Measurements from ENCODE around the gene VAPB. TPM values are rescaled to one million over a fixed set of nuclear protein-coding genes. Genes with fewer than 3 reads are reported as not detected.

Gene VAPB
- total RNA-seq, 1 experiment from 2014 or later, result 51.0 TPM

GRCh38 chr20:58466095-58466708, 77.2 kb downstream of the VAPB start:
- Histone ChIP-seq H3K36me3 (no peaks in the 10 kb centered on the region), H3K9me3 (replicated peaks) (no peaks in the 10 kb centered on the region), H3K27me3 (no peaks in the 10 kb centered on the region), H3K4me1 (no peaks in the 10 kb centered on the region), H3K27ac (no peak overlapping the region), H3K4me3 (no peak overlapping the region)
- DNase-seq, result no peak

- Histone ChIP-seq H3K27me3 (no peaks in the 10 kb centered on the region), H3K36me3 (no peaks in the 10 kb centered on the region), H3K4me3 (no peak overlapping the region), H3K9me3 (replicated peaks) (no peaks in the 10 kb centered on the region), H3K27ac (no peak overlapping the region), H3K4me1 (no peaks in the 10 kb centered on the region)
- no peak for DNase-seq
These were observed 77.9 kb downstream of the VAPB start for GRCh38 chr20:58466729-58467571.

- no peaks in the 10 kb centered on the region for H3K27me3 ChIP-seq
- no peak overlapping the region for H3K4me3 ChIP-seq
- H3K27ac ChIP-seq, result no peak overlapping the region
- no peak for DNase-seq
- no peaks in the 10 kb centered on the region for H3K9me3 ChIP-seq (replicated peaks)
- no peaks in the 10 kb centered on the region for H3K36me3 ChIP-seq
- H3K4me1 ChIP-seq, result no peaks in the 10 kb centered on the region
These were observed 78.8 kb downstream of the VAPB start for GRCh38 chr20:58467572-58468527.

- H3K27ac ChIP-seq, result no peak overlapping the region
These were observed 80.6 kb downstream of the VAPB start for GRCh38 chr20:58469616-58470015.

GRCh38 chr20:58470336-58471192, 81.5 kb downstream of the VAPB start:
- Histone ChIP-seq H3K27me3 (no peaks in the 10 kb centered on the region), H3K9me3 (replicated peaks) (no peaks in the 10 kb centered on the region), H3K36me3 (no peaks in the 10 kb centered on the region), H3K4me3 (no peak overlapping the region), H3K27ac (no peak overlapping the region), H3K4me1 (no peaks in the 10 kb centered on the region)
- DNase-seq, result no peak

More at GRCh38 chr20:58469616-58470015, 80.6 kb downstream of the VAPB start:
- H3K27me3 ChIP-seq, result no peaks in the 10 kb centered on the region
- H3K36me3 ChIP-seq, result no peaks in the 10 kb centered on the region
- H3K4me1 ChIP-seq, result no peaks in the 10 kb centered on the region
- no peaks in the 10 kb centered on the region for H3K9me3 ChIP-seq (replicated peaks)
- no peak for DNase-seq
- no peak overlapping the region for H3K4me3 ChIP-seq

GRCh38 chr20:58471193-58472164, 82.5 kb downstream of the VAPB start:
- no peak for DNase-seq
- Histone ChIP-seq H3K27me3 (no peaks in the 10 kb centered on the region), H3K9me3 (replicated peaks) (no peaks in the 10 kb centered on the region), H3K4me3 (no peak overlapping the region), H3K4me1 (no peaks in the 10 kb centered on the region), H3K36me3 (no peaks in the 10 kb centered on the region), H3K27ac (no peak overlapping the region)

GRCh38 chr20:58472273-58473018, 83.4 kb downstream of the VAPB start:
- Histone ChIP-seq H3K4me1 (no peaks in the 10 kb centered on the region), H3K27me3 (no peaks in the 10 kb centered on the region), H3K9me3 (replicated peaks) (no peaks in the 10 kb centered on the region), H3K27ac (no peak overlapping the region), H3K36me3 (no peaks in the 10 kb centered on the region), H3K4me3 (no peak overlapping the region)
- no peak for DNase-seq

- H3K9me3 ChIP-seq (replicated peaks), result no peaks in the 10 kb centered on the region
- H3K4me3 ChIP-seq, result no peak overlapping the region
- no peaks in the 10 kb centered on the region for H3K36me3 ChIP-seq
- no peaks in the 10 kb centered on the region for H3K27me3 ChIP-seq
- no peaks in the 10 kb centered on the region for H3K4me1 ChIP-seq
- H3K27ac ChIP-seq, result no peak overlapping the region
- DNase-seq, result no peak
These were observed 84.7 kb downstream of the VAPB start for GRCh38 chr20:58473453-58474425.

GRCh38 chr20:58475466-58475865, 86.4 kb downstream of the VAPB start:
- no peaks in the 10 kb centered on the region for H3K9me3 ChIP-seq (replicated peaks)
- no peak overlapping the region for H3K27ac ChIP-seq
- no peaks in the 10 kb centered on the region for H3K27me3 ChIP-seq
- H3K36me3 ChIP-seq, result no peaks in the 10 kb centered on the region
- no peaks in the 10 kb centered on the region for H3K4me1 ChIP-seq
- no peak for DNase-seq
- no peak overlapping the region for H3K4me3 ChIP-seq

- no peaks in the 10 kb centered on the region for H3K27me3 ChIP-seq
- DNase-seq, result no peak
- no peak overlapping the region for H3K4me3 ChIP-seq
- H3K4me1 ChIP-seq, result 0 out of 2 replicates have a peak, but pooled peaks cover 7% of the 10 kb centered on the region
- H3K27ac ChIP-seq, result no peak overlapping the region
- H3K9me3 ChIP-seq (replicated peaks), result no peaks in the 10 kb centered on the region
- H3K36me3 ChIP-seq, result no peaks in the 10 kb centered on the region
These were observed 89.2 kb downstream of the VAPB start for GRCh38 chr20:58478141-58478805.

- Histone ChIP-seq H3K36me3 (no peaks in the 10 kb centered on the region), H3K4me1 (0 out of 2 replicates have a peak, but pooled peaks cover 7% of the 10 kb centered on the region), H3K27me3 (no peaks in the 10 kb centered on the region), H3K27ac (no peak overlapping the region), H3K9me3 (replicated peaks) (peaks cover 1% of the 10 kb centered on the region), H3K4me3 (no peak overlapping the region)
- DNase-seq, result no peak
These were observed 90.9 kb downstream of the VAPB start for GRCh38 chr20:58479726-58480440.

All from SJCRH30 (cell line).